HG03558 (cell line): ENCODE measurements around the gene NLRP5.

Experiments
- ATAC-seq: cut with Tn5 transposase; IDR thresholded peaks from one replicate; pipeline ENCODE4 v1.9.1; 2021; ENCODE audit warnings: moderate number of reproducible peaks; ENCODE audit not compliant: unreplicated experiment; ENCODE audit errors: extremely low read depth

Gene NLRP5

DNA sequence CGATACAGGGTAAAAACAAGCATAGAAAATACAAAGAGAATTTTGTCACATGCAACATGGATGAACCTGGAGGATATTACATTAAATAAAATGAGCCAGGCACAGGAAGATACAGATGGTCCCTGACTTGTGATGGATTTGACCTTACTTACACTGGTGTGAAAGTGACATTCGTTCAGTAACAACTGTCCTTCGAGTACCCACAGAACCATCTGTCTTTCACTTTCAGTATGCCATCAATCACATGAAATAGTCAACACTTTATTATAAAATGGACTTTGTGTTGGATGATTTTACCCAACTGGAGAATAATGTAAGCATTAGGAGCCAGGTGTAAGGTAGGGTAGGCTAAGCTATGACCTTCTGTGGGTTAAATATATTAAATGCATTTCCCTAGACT is 83.1 kb downstream of the NLRP5 start:
- ATAC-seq = no peak

DNA sequence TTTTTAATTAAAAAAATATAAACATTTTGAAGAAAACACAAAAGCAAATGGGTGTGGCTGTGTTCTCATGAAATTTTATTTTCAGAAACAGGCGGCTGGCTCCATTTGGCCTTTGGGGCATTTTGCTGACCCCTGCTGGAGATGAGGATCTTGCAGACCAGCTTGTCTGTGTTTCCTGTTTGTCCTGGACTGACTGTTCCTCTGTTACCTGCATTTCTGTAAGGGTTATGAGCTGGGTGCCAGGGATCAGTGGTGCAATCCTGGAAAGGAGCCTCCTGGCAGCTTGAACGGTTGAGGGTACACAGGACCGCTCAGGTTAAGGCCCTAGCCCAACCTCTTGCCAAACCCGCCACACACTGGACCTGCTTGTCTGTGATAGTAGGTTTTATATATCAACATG is 84.6 kb downstream of the NLRP5 start:
- no peak for ATAC-seq

DNA sequence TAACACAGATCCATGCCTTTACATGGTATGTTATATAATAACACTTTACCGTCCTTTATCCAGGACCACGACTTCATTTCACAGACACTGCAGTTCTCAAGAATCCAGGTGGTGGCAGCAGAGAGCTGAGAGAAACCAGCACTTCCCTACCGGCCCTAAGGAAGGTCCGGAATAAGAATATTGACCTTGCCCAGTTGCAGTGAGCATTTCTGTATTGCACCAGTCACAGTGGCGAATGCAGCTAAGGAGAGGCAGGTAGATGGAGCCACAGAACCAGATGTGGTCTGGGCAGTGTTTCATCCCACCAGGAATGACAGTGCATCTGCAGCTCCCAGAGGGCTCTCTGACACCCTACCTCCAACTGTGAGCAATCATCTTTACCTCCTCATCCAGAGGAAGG is 89.9 kb downstream of the NLRP5 start:
- no peak for ATAC-seq

DNA sequence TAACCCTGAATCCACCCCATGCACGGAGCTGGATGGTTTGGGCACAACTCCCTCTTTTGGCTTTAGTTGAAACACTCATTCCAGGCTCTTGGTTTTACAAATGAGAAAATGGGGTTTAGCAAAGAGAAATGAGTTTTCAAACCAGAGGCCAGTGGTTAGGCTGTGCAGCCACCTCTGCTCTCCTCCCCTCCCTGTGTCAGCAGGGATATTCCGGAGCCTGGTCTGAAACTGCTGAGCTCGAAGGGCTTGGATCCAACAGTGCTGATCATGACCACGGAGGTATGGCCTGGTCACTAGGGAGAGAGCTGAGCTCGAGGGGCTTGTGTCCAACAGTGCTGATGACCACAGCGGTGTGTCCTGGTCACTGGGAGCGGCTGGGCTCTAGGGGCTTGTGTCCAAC is 93.0 kb downstream of the NLRP5 start:
- ATAC-seq = no peak

DNA sequence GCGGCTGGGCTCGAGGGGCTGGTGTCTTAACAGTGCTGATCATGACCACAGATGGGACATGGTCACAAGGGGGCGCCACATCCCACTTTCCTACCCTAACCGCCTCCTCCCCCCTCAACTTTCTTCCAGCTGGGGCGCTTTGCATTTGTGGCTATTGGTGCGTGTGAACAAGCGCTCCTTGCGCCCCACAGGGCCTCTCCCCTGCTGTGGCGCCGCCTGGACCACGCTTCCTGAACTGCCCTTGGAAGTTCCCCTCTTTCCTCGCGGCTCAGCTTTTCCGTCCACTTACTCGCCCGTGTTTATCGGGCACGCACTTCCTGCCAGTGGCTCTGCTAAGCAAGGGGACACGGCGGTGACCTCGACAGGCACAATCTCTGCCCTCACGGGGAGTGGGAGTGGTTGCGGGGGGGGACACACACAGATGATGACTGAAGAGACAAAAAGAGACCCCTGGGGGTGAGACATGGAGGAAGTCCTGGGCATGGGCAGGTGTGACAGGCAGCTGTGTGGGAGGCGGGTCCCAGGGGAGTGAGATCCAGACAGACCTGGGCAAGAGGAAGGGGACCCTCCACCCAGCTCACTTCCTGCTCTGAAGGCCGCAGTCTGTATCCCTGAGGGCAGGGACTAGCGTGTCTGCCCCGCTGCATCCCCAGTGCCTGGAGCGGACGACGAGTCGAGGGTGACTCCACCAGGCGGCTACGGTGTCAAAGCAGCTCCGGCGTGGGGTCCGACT is 94.3 kb downstream of the NLRP5 start:
- ATAC-seq = peak; percentile 48

DNA sequence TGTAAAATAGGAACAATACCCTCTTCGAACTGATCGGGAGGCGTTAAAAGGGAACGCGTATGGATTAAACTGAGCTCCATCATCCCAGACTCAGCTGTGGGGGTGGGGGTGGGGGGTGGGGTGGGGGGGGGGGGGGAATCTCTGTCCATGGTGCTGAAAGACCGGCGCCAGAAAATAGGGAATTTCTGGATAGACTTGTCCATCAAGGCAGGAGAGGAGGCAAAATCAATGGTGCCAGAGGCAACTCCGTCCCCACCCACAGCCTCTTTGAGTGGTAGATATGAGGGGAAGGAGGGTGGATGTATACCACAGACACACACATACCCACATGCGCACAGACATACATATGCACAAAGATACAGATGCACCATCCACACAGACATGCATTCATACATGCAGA is 97.1 kb downstream of the NLRP5 start:
- ATAC-seq = no peak

DNA sequence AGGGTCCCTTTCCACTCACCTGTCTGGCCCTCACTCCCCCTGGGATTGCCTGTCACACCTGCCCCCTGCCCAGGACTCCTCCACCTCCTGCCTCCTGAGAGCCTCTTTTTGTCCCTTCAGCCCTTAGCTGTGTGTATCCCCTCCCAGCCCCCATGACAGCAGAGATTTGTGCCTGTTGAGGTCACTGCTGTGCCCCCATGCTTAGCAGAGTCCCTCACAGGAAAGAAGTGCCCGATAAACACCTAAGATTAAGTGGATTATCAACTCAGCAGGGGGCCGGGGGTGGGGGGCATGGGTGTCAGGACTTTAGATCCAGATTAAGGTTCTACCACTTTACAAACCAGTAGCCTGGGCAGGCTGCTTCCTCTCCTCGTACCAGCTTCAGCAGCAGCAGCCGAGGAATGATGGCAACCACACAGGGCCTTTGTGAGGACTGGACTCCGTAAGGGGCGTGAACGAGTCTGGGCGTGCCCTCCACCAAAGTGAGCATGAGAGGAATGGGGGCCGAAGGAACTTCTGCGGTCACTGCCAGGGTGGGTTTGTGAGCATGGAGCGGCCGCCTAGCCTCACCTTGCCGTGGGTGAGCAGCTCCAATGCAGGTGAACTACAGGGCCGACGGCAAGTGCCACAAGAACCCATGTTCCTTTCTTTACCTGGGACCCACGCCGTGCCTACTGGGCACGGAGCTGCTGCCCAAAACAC is 98.4 kb downstream of the NLRP5 start:
- ATAC-seq = no peak

DNA sequence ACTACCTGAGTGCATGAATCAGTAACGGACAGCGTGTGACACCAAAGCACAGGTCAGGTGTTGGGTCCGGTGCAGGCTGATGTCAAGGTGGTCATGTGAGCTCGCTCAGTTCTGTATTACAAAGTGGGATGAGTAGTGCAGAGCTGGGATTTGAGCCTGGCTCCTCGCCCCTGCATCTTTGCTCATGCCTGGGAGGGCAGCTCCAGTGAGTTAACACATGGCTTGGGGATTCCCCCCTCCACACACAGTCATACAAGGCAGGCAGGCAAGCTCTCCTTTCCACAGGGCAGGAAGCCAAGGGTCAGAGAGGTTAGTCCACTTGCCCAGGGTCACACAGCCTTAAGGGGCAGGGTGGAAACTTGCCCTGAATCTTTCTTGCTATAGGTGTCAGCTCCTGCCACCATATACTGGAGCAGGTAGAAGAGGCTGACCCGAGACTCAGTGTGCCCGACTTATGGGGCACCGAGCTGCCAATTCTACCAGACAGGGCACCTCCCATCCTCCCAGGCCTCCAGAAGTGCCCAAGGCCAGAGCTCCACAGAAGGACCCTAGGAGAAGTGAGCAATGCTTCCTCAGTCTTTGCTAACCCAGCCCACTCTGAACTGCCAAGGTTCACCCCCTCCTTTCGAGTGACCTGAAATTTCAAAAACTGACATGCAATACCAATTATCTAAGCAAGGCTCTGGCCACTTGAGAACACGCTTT is 99.1 kb downstream of the NLRP5 start:
- ATAC-seq = no peak

DNA sequence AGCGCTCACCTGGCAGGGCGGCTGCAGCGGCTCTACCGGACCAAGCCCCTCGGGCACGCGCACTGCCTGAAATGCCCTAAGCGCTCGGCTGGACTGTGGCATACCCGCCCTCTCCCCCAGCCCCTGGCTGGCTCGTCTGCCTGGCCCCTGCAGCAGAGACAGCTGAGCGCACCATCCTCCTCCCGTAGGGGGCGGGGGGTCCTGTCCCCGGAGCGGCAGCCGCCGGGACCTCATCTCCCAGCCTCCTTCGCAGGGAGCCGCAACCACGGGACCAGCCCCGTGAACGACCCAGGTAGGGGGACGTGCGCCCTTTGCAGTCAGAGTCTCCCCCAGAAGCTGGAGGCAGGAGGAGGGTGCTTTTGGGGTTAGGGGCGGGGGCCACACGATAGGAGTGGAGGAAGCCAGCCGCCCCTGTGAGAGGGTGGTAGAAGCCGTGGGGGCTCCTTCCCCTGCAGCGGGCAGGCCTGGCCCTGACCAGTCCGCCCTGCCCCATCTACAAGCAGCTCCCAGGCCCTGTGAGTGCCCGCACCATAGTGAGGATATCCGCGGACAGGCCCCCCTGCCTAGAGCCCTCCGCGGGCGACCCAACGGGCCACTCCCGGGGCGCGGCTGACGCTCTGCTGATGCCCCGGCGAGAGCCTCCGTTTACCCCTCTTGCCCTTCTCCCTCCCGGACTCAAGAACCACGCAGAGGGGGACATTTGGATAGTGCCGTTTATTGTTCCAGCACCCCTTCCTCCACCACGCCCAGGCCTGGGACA is 100.3 kb downstream of the NLRP5 start:
- ATAC-seq = no peak

DNA sequence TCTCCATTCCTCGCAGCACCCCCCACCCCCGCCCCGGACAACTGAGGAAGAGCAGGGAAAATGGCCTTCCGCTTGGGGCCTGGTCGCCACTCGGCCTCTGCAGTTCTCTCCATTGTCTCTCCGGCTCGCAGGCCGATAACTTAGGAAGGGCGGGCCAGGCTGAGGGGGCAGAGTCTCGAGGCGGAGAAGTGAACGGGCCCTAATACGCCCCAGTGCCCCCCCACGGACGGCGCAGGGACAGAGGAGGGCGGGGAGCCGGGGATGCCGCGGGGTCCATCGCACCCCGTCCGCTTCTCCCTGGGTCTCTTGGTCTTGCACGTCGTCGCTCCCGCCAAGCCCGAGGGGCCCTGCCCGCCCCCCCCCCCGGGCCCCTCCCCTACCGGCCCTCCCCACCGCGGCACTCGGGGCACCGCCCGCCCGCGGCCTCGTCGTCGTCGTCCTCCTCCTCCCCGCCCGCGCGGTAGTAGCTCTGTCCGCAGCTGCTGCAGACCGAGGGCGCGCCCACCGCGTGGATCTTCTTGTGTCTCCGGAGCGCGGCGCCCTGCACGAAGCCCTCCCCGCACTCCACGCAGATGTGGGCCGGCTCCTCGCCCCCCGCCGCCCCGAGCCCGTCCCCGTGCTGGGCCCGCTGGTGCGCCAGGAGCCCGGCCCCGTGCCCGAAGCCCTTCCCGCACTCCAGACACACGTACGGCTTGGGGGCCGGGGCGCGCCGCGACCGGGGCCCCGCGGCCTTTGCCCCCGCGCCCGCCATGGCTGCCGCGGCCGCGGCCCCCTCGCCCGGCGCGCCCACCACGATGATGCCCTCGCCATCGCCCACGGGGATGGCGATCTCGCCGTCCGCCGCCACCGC is 101.3 kb downstream of the NLRP5 start:
- ATAC-seq = no peak

DNA sequence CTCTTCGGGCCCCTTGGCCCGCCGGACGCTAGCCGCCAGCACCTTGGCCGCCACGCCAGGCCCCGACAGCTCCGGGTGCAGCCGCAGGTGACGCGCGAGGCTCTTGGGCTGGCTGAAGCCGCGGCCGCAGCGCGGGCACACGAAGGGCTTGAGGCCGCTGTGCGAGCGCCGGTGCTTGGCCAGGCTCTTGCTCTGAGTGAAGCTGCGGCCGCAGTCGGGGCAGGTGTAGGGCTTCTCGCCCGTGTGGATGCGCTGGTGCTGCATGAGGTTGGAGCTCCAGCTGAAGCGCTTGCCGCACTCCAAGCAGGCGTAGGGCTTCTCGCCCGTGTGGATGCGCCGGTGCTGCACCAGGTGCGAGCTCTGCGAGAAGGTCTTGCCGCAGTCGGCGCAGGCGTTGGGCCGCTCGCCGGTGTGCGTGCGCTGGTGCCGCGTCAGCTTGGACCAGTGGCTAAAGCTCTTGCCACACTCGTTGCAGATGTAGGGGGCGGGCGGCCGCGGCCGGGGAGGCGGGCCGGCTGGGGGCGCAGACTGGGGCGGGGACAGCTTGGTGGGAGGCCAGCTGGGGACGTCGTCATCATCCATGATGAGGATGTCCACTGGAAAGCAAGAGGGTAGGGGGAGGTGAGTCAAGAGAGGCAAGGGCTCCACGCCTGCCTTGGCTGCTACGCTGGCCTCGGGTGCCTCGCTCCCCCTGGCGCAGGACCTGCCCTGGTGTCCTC is 102.1 kb downstream of the NLRP5 start:
- ATAC-seq = no peak

DNA sequence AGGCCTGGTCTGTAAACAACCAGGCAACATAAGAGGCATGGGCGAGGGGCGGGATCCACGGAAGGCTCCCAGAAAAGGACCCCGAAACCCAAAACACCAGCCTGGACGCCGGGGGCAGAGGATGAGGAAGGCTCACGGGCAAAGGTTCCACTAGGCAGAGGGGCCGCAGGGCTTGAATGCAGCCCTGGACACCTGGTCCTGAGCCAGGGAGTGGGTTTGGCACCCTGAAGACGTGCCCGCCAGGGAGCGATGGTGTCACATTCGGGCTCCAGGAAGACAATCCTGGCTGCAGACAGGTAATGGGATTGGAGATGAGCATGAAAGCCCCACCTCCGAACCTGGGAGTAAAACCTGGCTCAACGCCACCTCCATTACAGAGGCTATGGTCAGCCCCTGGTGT is 102.8 kb downstream of the NLRP5 start:
- no peak for ATAC-seq

DNA sequence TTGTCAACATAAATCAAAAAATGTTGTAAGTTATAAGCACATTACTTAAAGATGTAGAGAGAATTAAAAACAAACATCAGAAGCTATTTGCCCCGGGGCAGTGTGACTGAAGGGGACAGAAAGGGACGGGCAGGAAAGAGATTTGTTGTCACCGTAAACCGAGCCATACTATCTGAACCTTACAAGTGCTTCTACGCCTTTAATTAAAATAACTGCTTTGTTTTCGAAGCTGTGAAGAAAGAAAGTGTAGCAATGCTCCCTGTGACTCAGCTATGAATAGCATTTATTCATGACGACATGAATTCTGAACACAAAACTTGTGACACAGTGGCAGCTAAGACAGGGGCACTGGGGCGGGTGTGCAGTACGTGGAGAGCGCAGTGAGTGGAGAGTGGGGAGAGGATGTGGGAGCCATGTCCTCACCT is 104.5 kb downstream of the NLRP5 start:
- no peak for ATAC-seq

DNA sequence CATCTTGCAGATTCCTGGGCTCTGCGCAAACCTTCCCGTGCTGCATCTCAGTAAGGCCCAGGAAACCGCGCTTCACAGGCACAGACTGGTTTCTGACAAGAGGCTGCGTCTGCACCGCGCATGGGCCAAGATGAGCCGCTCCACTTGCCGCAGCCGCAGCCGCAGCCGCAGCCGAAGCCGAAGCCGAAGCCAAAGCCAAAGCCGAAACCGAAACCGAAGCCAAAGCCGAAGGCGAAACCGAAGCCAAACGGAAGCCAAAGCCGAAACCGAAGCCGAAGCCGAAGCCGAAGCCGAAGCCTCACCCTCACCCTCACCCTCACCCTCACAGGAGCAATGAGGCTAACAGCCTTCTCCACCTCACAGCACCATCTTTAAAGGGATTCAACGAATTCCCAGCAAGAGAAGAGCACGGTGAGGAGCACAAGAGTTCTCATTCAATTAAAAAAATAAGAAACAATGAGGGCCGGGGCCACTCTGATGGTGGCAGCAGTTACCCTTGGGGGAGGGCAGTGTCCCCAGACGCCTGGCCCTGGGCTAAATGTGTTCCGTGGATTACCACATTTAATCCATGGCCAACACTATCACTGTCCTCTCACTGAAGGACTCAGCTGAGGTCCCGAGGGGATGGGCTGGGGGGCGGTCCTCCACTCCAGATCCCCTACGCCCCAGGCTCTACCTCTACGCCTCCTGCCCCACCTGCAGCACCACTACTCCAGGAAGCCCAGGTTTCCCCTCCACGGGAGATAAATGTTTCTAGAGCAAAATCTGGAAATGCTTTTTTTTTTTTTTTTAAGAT is 105.4 kb downstream of the NLRP5 start:
- no peak for ATAC-seq

DNA sequence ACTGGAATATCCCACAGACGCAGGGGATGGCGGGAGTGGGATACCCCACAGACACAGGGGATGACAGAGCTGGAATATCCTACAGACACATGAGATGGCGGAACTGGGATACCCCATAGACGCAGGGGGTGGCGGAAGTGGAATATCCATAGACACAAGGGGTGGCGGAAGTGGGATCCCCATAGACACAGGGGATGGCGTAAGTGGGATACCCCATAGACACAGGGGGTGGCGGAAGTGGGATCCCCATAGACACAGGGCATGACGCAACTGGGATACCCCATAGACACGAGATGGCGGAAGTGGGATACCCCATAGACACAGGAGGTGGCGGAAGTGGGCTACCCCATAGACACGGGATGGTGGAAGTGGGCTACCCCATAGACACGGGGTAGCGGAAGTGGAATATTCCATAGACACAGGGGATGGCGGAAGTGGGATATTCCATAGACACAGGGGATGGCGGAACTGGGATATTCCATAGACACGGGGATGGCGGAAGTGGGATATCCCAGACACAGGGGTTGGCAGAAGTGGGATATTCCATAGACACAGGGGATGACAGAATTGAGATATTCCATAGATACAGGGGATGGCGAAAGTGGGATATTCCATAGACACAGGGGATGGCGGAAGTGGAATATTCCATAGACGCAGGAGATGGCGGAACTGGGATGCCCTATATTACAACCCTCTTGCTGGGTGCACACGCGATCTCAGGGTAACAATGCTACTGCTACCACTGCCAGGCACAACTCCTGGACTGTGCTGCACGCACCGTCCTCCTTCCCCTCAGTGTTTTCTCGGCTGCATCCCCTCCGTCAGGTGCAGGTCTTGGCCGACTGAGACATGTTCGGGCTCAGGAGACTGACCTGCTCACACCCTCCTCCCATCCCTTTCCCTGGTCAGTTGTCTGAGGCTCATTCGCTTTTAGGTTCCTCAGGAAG is 106.4 kb downstream of the NLRP5 start:
- ATAC-seq = no peak

DNA sequence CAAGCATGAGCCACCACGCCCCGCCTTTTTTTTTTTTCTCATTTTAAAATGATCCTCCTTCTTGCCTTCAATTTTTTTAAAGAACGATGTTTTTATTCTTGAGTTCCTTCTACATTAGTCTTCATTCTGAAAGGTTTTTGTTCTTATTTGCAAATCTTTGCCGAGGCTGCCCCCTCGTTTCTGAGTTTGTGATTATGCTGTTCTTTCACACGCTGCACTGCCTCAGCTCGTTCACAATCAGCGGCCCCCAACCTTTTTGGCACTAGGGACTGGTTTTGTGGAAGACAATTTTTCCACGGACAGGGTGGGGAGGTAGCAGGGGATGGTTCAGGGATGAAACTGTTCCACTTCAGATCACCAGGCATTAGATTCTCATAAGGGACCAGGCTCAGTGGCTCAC is 107.9 kb downstream of the NLRP5 start:
- no peak for ATAC-seq

DNA sequence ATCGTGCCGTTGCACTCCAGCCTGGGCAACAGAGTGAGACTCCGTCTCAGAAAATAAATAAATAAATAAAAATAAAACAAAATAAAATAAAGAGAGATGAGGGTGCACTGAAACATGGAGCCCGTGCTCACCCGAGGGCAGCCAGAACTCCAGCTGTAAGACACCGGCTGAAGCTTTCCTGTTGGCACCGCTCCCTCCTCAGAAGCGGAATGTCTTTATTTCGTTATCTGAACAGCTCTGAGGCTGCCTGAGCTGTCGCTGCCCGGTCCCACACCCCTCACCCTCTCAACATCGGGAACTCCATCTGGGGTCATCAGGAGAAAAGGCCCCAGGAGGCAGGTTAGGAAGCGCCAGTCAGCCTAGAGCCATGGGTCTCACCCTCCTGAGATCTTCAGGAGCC is 110.1 kb downstream of the NLRP5 start:
- no peak for ATAC-seq
